Immature natural killer cell (primary cell): Measurements from ENCODE around the gene GXYLT2. TPM values are rescaled to one million over a fixed set of nuclear protein-coding genes. Genes with fewer than 3 reads are reported as not detected.
"Not testable (repeated sequence)": the region's sequence is repeated elsewhere in the genome, so short reads cannot be mapped to it uniquely, and the experiment has no call there.

Experiments used
- DNase-seq, 3 donors: peaks; one replicate each; pipeline ENCODE4 v3.0.0; 2022; ENCODE audit warnings: mixed read lengths in 1 of 3
- H3K27ac Mint-ChIP-seq, 6 donors: one replicate each; pipeline ENCODE4 v1.8.0; 2020; ENCODE audit warnings: mixed read lengths in 6 of 6, mild to moderate bottlenecking in 5 of 6, inconsistent platforms in 4 of 6, moderate library complexity in 3 of 6
- H3K27me3 Mint-ChIP-seq, 3 donors: one replicate each; pipeline ENCODE4 v1.8.0; 2020 to 2021; ENCODE audit warnings: low read depth in 3 of 3, mild to moderate bottlenecking in 3 of 3, mixed read lengths in 3 of 3, moderate library complexity in 3 of 3, inconsistent platforms in 1 of 3
- H3K36me3 Mint-ChIP-seq, 3 donors: one replicate each; pipeline ENCODE4 v1.8.0; 2020; ENCODE audit warnings: mixed read lengths in 3 of 3, inconsistent platforms in 2 of 3, mild to moderate bottlenecking in 2 of 3
- H3K4me1 Mint-ChIP-seq, 2 donors: one replicate each; pipeline ENCODE4 v1.8.0; 2020; ENCODE audit warnings: inconsistent platforms in 2 of 2, mild to moderate bottlenecking in 2 of 2, mixed read lengths in 2 of 2, moderate library complexity in 1 of 2
- H3K4me3 Mint-ChIP-seq, 5 donors: one replicate each; pipeline ENCODE4 v1.8.0; 2020; ENCODE audit warnings: mild to moderate bottlenecking in 5 of 5, mixed read lengths in 5 of 5, inconsistent platforms in 3 of 5, moderate library complexity in 3 of 5
- H3K9me3 Mint-ChIP-seq, 6 donors: one replicate each; pipeline ENCODE4 v1.8.0; 2020; ENCODE audit warnings: mild to moderate bottlenecking in 6 of 6, mixed read lengths in 6 of 6, inconsistent platforms in 4 of 6, moderate library complexity in 3 of 6
- polyA plus RNA-seq, 3 donors: library from polyadenylated mRNA; unstranded; fragments of 300-500 nt; fragmentation: Illumina TruSeq; gene quantifications; one replicate each; pipeline ENCODE4 v1.2.3, GENCODE V29; 2021

GXYLT2 gene
- polyA plus RNA-seq, 3 donors from 2014 or later, result not detected

DNA sequence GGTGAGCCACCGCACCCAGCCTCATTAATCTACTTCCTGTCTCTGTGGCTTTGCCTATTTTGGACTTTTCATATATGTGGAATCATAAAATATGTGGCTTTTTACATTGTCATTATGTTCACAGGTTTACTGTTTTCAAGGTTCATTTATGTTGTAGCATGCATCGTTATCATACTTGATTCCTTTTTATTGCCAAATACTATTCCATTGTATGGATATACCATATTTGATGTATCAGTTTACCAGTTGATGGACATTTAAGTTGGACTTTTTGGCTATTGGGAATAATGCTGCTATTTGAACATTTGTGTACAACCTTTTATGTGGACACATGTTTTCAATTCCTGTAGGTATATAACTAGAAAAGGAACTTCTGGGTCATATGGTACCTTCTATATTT, 14.0 kb downstream of the GXYLT2 start:
- H3K9me3 Mint-ChIP-seq, result no peaks in the 10 kb centered on the region
- DNase-seq, result no peak
- no peaks in the 10 kb centered on the region for H3K4me1 Mint-ChIP-seq
- no peak overlapping the region for H3K27ac Mint-ChIP-seq
- no peaks in the 10 kb centered on the region for H3K36me3 Mint-ChIP-seq
- peaks cover 0 to 8% (median 0%) of the 10 kb centered on the region in 3 donors for H3K27me3 Mint-ChIP-seq
- no peak overlapping the region for H3K4me3 Mint-ChIP-seq

DNA sequence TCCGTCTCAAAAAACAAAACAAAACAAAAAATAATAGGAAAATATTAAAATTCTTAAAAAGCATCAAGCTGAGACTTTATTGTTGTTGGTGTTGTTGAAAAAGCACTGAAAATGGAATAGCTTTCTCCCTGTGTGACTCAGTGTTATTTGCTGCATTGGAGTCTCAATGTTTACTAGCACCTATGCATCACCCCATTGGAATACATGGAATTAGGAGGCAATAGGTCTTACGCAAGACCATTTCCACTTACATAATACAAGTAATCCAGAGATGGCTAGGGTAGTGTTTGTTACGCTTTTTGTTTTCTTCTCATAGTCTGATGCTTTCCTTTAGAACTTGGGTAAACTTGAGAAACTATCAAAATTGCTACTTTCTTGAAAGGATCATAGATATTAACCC, 15.2 kb downstream of the GXYLT2 start:
- DNase-seq, result no peak
- H3K36me3 Mint-ChIP-seq, result no peaks in the 10 kb centered on the region
- no peak overlapping the region for H3K27ac Mint-ChIP-seq
- no peak overlapping the region for H3K4me3 Mint-ChIP-seq
- H3K27me3 Mint-ChIP-seq, result peaks cover 0 to 8% (median 0%) of the 10 kb centered on the region in 3 donors
- no peaks in the 10 kb centered on the region for H3K4me1 Mint-ChIP-seq
- H3K9me3 Mint-ChIP-seq, result no peaks in the 10 kb centered on the region

DNA sequence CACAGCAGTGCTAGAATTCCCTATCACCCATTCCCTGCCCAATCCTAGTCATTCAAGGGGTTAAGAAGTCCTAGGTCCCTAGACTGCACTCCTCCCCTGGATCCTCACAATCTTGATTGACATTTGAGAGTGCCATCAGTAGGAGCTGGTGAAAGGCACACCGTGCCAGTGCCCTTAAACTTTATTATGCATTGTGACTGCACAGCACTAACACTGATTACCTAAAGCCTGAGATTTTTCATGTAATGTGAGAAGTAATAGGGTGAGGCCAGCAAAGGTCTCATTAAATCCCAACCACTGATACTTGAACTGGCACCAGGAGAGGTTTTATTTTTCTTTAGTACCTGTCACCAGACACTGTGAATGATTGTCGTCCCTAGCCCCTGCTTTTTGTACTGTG, 16.3 kb downstream of the GXYLT2 start:
- Mint-ChIP-seq H3K27ac (no peak overlapping the region), H3K9me3 (no peaks in the 10 kb centered on the region), H3K4me3 (no peak overlapping the region), H3K4me1 (no peaks in the 10 kb centered on the region), H3K27me3 (peaks cover 0 to 7% (median 2%) of the 10 kb centered on the region in 3 donors), H3K36me3 (no peaks in the 10 kb centered on the region)
- DNase-seq, result no peak

DNA sequence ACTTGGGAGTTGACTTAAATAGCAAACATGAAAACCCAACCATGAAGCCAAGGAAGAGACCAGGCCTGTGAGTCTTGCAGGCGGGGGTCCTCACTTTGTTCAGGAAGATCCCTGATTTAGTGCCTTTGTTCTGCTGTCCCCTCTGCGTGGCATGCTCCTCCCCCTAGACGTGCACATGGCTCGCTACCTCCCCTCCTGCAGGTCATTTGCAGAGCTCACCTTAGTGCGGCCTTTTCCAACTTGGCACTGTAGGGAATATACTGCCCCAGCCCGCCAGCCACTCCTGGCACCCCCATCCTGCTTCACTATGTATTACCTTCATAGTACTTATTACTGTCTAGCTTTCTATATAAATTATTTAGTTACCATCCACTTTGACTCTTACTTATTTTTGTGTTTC, 18.3 kb downstream of the GXYLT2 start:
- Mint-ChIP-seq H3K4me3 (no peak overlapping the region), H3K36me3 (no peaks in the 10 kb centered on the region), H3K9me3 (no peaks in the 10 kb centered on the region), H3K27me3 (peaks cover 0 to 6% (median 2%) of the 10 kb centered on the region in 3 donors), H3K27ac (no peak overlapping the region), H3K4me1 (no peaks in the 10 kb centered on the region)
- DNase-seq, result no peak

DNA sequence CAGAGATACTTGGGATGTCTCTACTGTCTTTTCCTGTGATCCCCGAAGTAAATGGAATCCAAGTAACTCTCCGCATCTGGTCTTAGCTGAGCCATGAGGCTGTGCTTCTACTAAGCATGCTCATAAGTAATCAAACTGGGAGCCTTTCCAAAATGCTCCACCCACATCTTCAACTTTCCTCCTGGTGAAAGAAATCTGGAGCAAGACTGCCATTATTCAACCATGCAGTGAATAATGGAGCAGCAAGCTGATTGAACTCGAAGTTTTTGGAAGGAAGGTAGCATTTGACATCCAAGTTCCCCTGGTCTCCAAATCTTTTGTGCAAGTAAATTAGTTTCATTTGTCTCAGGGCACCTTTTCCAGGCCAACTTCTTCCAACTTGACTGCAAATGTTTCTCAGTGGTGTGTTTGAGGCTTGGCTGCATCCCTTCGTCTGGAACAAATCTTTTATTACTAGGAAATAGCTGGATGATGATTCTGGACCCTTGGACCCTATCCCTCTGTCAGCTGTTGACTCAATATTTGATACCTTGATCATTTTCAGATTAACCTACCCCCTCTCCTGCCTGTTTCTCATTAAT, 19.4 kb downstream of the GXYLT2 start:
- peaks cover 0 to 6% (median 2%) of the 10 kb centered on the region in 3 donors for H3K27me3 Mint-ChIP-seq
- no peak overlapping the region for H3K4me3 Mint-ChIP-seq
- H3K27ac Mint-ChIP-seq, result no peak overlapping the region
- DNase-seq, result no peak
- H3K9me3 Mint-ChIP-seq, result no peaks in the 10 kb centered on the region
- no peaks in the 10 kb centered on the region for H3K4me1 Mint-ChIP-seq
- no peaks in the 10 kb centered on the region for H3K36me3 Mint-ChIP-seq

DNA sequence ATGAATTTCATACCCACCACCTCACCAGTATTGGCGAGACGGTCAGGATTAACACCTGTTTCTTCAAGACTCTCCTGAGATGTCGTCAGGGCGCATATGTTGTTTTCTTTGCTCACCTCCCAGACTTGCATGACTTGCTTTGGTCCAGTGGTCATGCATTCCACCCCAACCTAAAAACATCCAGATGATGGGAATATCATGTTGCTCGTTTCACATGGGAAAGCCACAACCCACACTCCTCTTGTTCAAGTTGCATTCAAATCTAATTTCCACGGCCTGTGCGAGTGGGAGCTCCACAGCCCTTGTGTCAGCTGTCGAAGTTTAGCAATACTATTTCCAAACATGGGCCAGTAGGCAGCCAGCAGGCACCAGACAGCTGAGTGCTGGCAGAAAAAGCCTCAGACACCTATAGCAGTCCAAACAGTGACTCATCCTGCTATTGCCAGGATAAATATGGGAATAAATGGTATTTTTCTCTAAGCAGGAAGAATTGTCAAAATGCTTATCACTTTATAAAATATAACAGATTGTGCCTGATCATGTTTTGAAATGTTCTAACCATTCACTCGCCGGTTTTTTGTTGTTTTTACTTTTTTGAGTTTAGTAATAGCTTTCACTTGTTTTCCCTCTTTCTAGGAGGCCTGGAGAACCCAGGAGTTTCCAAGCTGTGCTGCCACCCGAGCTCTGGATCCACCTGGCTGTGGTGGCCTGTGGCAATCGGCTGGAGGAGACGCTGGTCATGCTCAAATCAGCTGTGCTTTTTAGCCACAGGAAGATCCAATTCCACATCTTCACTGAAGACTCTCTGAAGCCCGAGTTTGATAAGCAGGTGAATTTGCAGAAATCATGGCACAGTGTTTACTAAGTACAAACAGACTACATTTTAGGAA, 20.1 kb downstream of the GXYLT2 start:
- no peaks in the 10 kb centered on the region for H3K9me3 Mint-ChIP-seq
- no peak overlapping the region for H3K4me3 Mint-ChIP-seq
- no peak overlapping the region for H3K27ac Mint-ChIP-seq
- DNase-seq, result no peak
- H3K36me3 Mint-ChIP-seq, result no peaks in the 10 kb centered on the region
- H3K27me3 Mint-ChIP-seq, result peaks cover 0 to 6% (median 2%) of the 10 kb centered on the region in 3 donors
- H3K4me1 Mint-ChIP-seq, result no peaks in the 10 kb centered on the region

DNA sequence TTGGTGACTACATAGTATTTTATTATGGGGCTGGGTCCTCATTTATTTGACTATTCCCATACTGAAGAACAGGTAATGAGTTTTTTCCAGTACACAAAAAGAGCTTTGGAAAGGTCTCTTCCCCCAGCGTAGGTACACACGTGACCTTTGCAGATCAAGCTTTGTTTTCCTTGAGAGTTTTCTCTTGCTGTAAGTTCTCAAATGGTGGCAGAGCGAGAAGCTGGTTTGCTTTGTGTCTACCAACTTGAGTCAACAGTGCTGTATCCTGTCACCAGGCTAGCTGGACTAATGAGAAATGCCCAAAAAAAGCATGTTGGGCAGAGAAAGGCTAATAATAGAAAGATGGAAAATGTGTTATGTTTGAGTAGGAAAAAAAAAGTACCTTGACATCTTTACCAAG, 21.7 kb downstream of the GXYLT2 start:
- peaks cover 0 to 4% (median 2%) of the 10 kb centered on the region in 3 donors for H3K27me3 Mint-ChIP-seq
- no peak overlapping the region for H3K4me3 Mint-ChIP-seq
- no peak overlapping the region for H3K27ac Mint-ChIP-seq

DNA sequence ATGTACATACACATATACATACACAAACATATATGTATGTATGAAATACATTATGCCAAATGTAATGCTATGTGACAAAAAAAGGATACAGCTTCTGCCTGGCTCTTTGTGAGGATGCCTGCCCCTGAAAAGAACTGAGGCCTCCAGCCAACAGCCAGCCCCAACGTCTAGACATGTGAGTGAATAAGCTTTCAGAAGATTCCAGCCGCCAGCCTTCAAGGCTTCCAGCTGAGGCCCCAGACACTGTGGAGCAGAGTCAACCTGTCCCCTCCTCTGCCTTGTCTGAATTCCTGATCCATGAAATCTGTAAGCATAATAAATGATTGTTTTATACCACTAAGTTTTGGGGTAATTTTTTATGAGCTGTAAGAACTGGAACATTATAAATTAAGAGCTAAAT, 24.7 kb downstream of the GXYLT2 start:
- Mint-ChIP-seq H3K4me3 (no peak overlapping the region), H3K4me1 (no peaks in the 10 kb centered on the region), H3K27me3 (peaks cover 0 to 5% (median 2%) of the 10 kb centered on the region in 3 donors), H3K9me3 (no peaks in the 10 kb centered on the region), H3K27ac (no peak overlapping the region), H3K36me3 (no peaks in the 10 kb centered on the region)
- DNase-seq, result no peak

More for the DNA sequence above, 21.7 kb downstream of the GXYLT2 start:
- no peaks in the 10 kb centered on the region for H3K4me1 Mint-ChIP-seq
- no peaks in the 10 kb centered on the region for H3K36me3 Mint-ChIP-seq
- no peak for DNase-seq
- no peaks in the 10 kb centered on the region for H3K9me3 Mint-ChIP-seq

DNA sequence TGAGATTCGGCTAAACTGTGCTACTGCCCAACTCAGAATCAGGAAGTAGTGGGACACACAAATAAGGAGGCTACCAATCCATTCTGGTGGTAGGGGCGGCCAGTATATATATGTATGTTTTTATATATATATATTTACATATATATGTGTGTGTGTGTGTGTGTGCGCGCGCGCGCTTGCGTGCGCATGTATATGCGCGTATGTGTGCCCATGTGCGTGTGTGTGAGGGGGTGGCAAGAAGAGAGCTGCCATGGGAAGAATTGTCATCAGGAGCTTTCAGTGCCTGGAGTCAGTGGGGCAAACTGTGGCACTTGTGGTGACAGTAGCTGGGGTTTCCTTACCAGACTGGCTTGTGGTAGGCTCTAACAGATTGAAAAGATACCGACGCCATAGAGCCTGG, 26.5 kb downstream of the GXYLT2 start:
- peaks cover 0 to 2% (median 2%) of the 10 kb centered on the region in 3 donors for H3K27me3 Mint-ChIP-seq
- H3K27ac Mint-ChIP-seq, result no peak overlapping the region
- H3K9me3 Mint-ChIP-seq, result no peaks in the 10 kb centered on the region
- H3K36me3 Mint-ChIP-seq, result no peaks in the 10 kb centered on the region
- no peaks in the 10 kb centered on the region for H3K4me1 Mint-ChIP-seq
- H3K4me3 Mint-ChIP-seq, result no peak overlapping the region
- no peak for DNase-seq

DNA sequence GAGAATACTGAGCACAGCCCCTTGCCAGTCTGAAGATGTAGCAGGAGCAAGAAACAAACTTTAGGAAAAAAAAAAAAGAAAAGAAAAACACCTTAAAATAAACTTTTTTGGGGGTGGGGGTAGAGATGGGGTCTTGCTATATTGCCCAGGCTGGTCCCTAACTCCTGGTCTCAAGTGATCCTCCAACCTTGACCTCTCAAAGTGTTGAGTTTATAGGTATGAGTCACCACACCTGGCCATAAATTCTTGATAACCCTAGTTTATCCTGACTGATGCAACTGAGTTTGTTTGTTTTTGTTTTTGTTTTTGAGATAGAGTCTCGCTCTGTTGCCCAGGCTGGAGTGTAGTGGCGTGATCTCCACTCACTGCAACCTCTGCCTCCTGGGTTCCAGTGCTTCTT, 28.4 kb downstream of the GXYLT2 start:
- H3K27me3 Mint-ChIP-seq, result peaks cover 0 to 2% (median 0%) of the 10 kb centered on the region in 3 donors
- no peaks in the 10 kb centered on the region for H3K4me1 Mint-ChIP-seq
- H3K27ac Mint-ChIP-seq, result no peak overlapping the region
- no peak overlapping the region for H3K4me3 Mint-ChIP-seq
- H3K9me3 Mint-ChIP-seq, result no peaks in the 10 kb centered on the region
- DNase-seq, result no peak
- no peaks in the 10 kb centered on the region for H3K36me3 Mint-ChIP-seq

DNA sequence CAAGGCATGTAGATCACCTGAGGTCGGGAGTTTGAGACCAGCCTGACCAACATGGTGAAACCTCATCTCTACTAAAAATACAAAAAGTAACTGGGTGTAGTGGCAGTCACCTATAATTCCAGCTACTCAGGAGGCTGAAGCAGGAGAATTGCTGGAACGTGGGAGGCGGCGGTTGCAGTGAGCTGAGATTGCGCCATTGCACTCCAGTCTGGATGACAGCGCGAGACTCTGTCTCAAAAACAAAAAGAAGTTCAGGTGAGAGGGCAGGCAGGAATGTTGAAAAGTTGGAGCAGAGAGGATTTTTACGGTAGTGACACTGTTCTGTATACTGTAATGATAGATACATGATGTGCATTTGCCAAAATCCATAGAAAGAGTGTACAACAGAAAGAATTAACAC, 31.7 kb downstream of the GXYLT2 start:
- H3K4me3 Mint-ChIP-seq, result no peak overlapping the region
- peaks cover 0 to 2% (median 1%) of the 10 kb centered on the region in 3 donors for H3K27me3 Mint-ChIP-seq
- no peak for DNase-seq
- H3K27ac Mint-ChIP-seq, result no peak overlapping the region
- H3K9me3 Mint-ChIP-seq, result no peaks in the 10 kb centered on the region
- no peaks in the 10 kb centered on the region for H3K4me1 Mint-ChIP-seq
- no peaks in the 10 kb centered on the region for H3K36me3 Mint-ChIP-seq

DNA sequence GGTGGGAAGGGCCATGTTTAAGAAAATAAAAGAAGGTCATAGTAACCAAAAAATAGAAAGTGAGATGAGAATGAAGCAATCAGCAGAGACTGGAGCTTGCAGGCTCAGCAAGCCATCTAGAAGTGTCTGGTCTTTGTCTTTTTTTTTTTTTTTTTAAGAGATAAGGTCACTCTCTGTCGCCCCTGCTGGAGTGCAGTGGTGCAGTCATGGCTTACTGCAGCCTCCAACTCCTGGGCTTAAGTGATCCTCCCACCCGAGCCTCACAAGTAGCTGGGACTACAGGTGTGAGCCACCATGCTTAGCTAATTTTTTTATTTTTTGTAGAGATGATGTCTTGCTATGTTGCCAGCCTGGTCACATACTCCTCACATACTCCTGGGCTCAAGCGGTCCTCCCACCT, 36.2 kb downstream of the GXYLT2 start:
- Mint-ChIP-seq H3K27ac (no peak overlapping the region), H3K4me1 (no peaks in the 10 kb centered on the region), H3K36me3 (no peaks in the 10 kb centered on the region), H3K27me3 (peaks cover 0 to 4% (median under 1%) of the 10 kb centered on the region in 3 donors), H3K9me3 (peaks cover 0 to 2% (median 0%) of the 10 kb centered on the region in 6 donors), H3K4me3 (no peak overlapping the region)
- DNase-seq, result no peak

DNA sequence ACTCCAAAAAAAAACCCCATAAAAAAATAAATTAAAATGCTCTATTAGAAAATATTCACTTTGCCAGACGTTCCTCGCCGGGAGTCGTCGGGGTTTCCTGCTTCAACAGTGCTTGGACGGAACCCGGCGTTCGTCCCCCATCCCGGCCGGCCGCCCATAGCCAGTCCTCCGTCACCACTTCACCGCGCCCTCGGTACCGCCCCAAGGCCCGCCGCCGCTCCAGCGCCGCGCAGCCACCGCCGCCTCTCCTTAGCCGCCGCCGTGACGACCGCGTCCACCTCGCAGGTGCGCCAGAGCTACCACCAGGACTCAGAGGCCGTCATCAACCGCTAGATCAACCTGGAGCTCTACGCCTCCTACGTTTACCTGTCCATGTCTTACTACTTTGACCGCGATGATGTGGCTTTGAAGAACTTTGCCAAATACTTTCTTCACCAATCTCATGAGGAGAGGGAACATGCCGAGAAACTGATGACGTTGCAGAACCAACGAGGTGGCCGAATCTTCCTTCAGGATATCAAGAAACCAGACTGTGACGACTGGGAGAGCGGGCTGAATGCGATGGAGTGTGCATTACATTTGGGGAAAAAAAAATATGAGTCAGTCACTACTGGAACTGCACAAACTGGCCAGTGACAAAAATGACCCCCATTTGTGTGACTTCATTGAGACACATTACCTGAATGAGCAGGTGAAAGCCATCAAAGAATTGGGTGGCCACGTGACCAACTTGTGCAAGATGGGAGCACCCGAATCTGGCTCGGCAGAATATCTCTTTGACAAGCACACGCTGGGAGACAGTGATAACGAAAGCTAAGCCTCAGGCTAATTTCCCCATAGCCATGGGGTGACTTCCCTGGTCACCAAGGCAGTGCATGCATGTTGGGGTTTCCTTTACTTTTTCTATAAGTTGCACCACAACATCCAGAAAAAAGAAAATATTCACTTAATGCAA, 41.2 kb downstream of the GXYLT2 start:
- H3K36me3 Mint-ChIP-seq, DNase-seq, H3K27ac Mint-ChIP-seq, H3K4me3 Mint-ChIP-seq, H3K4me1 Mint-ChIP-seq, H3K9me3 Mint-ChIP-seq, H3K27me3 Mint-ChIP-seq: not testable (repeated sequence)

DNA sequence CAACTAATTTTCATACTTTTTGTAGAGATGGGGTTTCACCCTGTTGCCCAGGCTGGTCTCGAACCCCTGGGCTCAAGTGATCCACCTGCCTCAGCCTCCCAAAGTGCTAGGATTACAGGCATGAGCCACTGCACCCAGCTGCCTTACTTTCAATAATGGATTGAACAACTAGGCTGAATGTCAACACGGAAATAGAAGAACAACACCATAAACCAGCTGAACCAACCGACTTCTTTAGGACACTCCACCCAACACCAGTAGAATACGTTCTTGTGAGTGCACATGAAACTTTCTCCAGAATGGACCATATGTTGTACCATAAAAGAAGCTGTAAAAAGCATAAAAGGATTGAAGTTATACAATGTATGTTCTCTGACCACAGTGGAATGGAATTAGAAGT, 42.9 kb downstream of the GXYLT2 start:
- H3K27ac Mint-ChIP-seq, result no peak overlapping the region
- peaks cover 2 to 7% (median 5%) of the 10 kb centered on the region in 3 donors for H3K27me3 Mint-ChIP-seq

More for the DNA sequence above, 42.9 kb downstream of the GXYLT2 start:
- Mint-ChIP-seq H3K4me3 (no peak overlapping the region), H3K9me3 (peaks cover 0 to 4% (median 0%) of the 10 kb centered on the region in 6 donors), H3K36me3 (no peaks in the 10 kb centered on the region), H3K4me1 (no peaks in the 10 kb centered on the region)
- no peak for DNase-seq
